H1 (cell line): ENCODE data around the gene SV2B. TPM values are rescaled to one million over a fixed set of nuclear protein-coding genes. Genes with fewer than 3 reads are reported as not detected.

Source experiments
- BACH1 ChIP-seq: IDR thresholded peaks from 2 replicates; pipeline ENCODE4 v1.6.1; 2012; ENCODE audit warnings: low read length, improper control_type of control experiment
- EZH2 ChIP-seq: fragments of 200-600 bp; sonication (generic); IDR thresholded peaks from 2 replicates; pipeline ENCODE4 v1.7.1; 2012; ENCODE audit warnings: low read depth, mild to moderate bottlenecking, moderate library complexity, low read length, inconsistent platforms; ENCODE audit not compliant: severe bottlenecking
- KDM1A ChIP-seq: fragments of 200-600, 300-600 bp; sonication (generic); IDR thresholded peaks from 2 replicates; pipeline ENCODE4 v1.7.1; 2016; ENCODE audit warnings: mild to moderate bottlenecking, low read length, borderline replicate concordance
- NRF1 ChIP-seq: IDR thresholded peaks from 2 replicates; pipeline ENCODE4 v1.6.1; 2011; ENCODE audit warnings: mild to moderate bottlenecking, low read depth, low read length, improper control_type of control experiment
- PHF8 ChIP-seq: fragments of 200-600 bp; sonication (generic); conservative IDR thresholded peaks from 2 replicates; pipeline ENCODE4 v1.7.1; 2012; ENCODE audit warnings: low read depth, mild to moderate bottlenecking, inconsistent platforms, low read length, moderate library complexity
- RAD21 ChIP-seq, 2 experiments: IDR thresholded peaks in 1 of 2; conservative IDR thresholded peaks in 1 of 2; 2 replicates each; pipeline ENCODE4 v1.6.1; 2011; ENCODE audit warnings: low read depth in 2 of 2, low read length in 2 of 2, improper control_type of control experiment in 1 of 2, inconsistent platforms in 1 of 2, mild to moderate bottlenecking in 1 of 2, moderate library complexity in 1 of 2
- RNF2 ChIP-seq: fragments of 200-900, 300-1000 bp; sonication (generic); IDR thresholded peaks from 2 replicates; pipeline ENCODE4 v1.7.1; 2016; ENCODE audit warnings: borderline replicate concordance, low read depth, mild to moderate bottlenecking, antibody characterized with exemption, low read length; ENCODE audit not compliant: poor library complexity, severe bottlenecking; ENCODE audit errors: missing control alignments
- SIX5 ChIP-seq: IDR thresholded peaks from 2 replicates; pipeline ENCODE4 v1.6.1; 2011; ENCODE audit warnings: mild to moderate bottlenecking, low read depth, low read length
- TAF1 ChIP-seq: IDR thresholded peaks from 2 replicates; pipeline ENCODE4 v1.6.1; 2011; ENCODE audit warnings: mild to moderate bottlenecking, low read depth, low read length
- TBP ChIP-seq: IDR thresholded peaks from 2 replicates; pipeline ENCODE4 v1.6.1; 2011; ENCODE audit warnings: low read depth, low read length, improper control_type of control experiment
- polyA plus RNA-seq, 7 experiments: library from polyadenylated mRNA; depleted of rRNA in 3 of 7; stranded (reverse) in 5 of 7; unstranded in 2 of 7; fragments of >200 nt in 5 of 7; fragments of 200-250 nt in 2 of 7; gene quantifications; 1 replicate in 5 of 7; 2 replicates in 1 of 7; 4 replicates in 1 of 7; pipeline versions ENCODE4 v1.2.1 to v1.2.3, GENCODE V29; 2011 to 2013; ENCODE audit warnings: missing spikeins in 2 of 7, mixed read lengths in 2 of 7
- total RNA-seq: library from RNA; stranded (reverse); fragmentation: NEBNext Ultra II Directional; extraction: Animal tissue kit (Norgen Biotek cat#: 25700); gene quantifications from 2 replicates; pipeline ENCODE4 v1.2.1, GENCODE V29; 2021

SV2B gene
- total and polyA plus RNA-seq, 2 of the 8 experiments (the other 6 are each of a cell fraction or from before 2014, with no cell fraction given), result 0.09 to 0.20 TPM

- TF ChIP-seq RNF2 (no peak), BACH1 (no peak), KDM1A (no peak), NRF1 (no peak), TBP (no peak), SIX5 (no peak), PHF8 (no peak), TAF1 (no peak), RAD21 (IDR thresholded peaks at IDR 0.05 in 1 of 2, conservative IDR thresholded peaks at IDR 0.05 in 1 of 2; ENCODE audit: low read depth in 2 of 2, low read length in 2 of 2) (no peak), EZH2 (no peak)
- TF ChIP-seq, all 59 proteins: peak for 0
Measured at GRCh38 chr15:91234759-91235158, 134.7 kb downstream of the SV2B start (continued).
